Fibroblast of skin of left biceps (primary cell): ENCODE results near the gene ZNF48.

ENCODE experiments used
- DNase-seq, 2 experiments: peaks; one replicate each; pipeline ENCODE4 v3.0.0-alpha.2; 2013; ENCODE audit warnings: low read depth in 2 of 2

Gene ZNF48

DNA sequence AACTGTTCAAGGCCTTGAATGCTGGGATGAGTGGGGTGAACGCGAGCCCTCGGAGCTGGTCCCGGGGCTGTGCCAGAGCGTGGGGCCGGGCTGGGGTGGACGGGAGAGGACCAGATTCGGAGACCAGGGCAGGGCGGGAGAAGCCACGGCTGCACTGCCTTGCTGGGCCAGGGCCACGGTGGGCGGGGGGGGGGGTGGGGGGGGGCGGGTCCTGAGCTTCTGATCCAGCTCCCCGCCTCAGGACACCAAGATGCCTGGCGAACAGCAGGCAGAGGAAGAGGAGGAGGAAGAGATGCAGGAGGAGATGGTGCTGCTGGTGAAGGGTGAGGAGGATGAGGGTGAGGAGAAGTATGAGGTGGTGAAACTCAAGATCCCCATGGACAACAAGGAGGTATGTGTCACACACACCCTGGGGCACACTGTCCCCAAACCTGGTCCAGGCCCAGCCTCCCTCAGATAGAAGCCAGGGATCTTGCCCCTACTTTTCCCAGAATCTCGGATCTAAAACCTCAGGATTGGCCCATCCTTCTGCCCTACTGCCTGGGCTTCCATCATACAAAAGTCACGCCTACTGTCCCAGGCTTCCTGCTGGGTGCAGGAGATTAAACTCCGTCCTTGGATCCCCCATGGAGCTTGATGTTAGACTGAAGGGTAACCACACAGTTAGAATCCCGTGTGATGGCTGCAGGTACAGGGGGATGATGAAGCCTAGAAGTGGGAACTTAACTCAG is 12.7 kb downstream of the ZNF48 start:
- DNase-seq = no peak

DNA sequence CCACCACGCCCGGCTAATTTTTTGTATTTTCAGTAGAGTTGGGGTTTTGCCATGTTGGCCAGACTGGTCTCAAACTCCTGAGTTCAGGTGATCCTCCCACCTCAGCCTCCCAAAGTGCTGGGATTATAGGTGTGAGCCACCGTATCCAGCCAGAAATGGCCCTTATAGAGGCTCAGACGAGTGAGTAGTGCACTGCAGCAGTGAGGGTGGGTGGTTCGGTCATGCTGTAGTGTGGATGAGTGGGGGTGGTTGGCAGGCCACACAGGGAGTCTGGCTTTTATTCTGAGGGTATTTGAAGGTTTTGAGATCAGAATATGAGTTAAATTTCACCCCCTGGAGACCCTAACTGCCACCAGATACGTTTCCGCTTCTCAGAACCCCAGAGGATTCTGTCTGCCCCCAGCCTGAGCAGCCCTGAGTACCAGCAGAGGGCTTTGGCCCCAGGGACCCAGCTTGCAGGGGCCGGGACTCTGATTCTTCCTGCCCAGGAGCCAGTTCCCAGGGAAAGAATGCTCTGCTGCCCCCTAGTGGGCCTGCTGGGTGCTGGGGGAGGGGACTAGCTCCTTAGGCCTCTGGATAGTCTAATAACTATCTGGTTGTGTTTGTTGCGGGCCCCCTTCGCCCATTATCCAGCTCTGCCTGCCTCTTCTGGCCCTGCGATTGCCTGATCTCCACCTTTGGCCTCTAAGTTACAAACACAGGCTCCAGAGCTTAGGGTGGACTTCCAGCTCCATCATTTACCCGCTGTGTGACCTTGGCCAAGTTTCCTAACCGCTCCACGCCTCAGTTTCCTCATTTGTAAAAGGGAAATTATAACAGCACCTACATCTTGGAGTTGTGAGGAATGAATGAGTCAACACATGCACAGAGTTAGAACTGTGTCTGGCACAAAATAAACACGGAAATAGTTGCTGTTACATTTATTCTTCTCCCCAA is 14.2 kb downstream of the ZNF48 start:
- DNase-seq = peak; percentile 44 to 61

- no peak for DNase-seq
Observed at GRCh38 chr16:30413112-30413806, 18.0 kb downstream of the ZNF48 start.

GRCh38 chr16:30414159-30414558 is 18.9 kb downstream of the ZNF48 start:
- DNase-seq = no peak

- DNase-seq = no peak
Observed at GRCh38 chr16:30416047-30416603, 20.9 kb downstream of the ZNF48 start.

DNA sequence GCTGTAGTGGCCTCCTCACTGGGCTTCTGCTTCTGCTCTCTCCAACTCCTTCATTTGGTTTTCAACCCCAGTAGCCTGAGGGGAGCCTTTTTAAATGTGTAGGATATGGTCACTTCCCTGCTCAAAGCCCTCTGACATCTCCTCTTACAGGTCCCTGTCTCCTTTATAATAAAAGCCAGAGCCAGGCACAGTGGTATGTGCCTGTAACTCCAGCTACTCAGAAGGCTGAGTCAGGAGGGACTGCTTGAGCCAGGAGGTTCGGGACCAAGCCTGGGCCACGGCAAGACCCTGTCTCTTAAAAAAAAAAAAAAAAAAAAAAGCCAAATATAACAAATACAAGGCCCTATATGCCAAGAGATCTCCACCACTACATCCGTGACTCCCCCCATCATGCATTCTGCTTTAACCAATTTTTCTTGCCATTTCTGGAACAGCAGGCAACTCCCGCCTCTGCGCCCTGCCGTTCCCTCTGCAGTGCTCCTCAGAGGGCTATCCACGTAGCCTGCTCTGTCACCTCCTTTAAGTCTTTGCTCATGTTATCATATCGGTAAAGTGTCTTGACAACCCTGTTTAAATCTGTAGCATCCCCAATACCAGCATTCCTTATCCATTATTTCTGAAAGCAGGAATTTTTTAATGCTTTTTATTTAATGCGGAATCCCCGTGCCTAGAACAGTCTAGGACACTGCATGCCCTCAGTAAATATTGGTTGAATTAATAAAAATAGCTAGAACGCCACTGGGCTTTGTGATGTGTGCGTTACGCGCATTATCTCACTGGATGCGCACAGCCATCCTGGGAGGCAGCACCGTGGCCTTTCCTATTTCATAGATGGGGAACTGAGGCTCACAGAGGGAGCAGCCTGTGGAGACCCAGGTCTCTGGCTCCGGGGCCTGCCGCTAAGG is 21.7 kb downstream of the ZNF48 start:
- DNase-seq = no peak

- peak; percentile 69 to 72 for DNase-seq
Observed at GRCh38 chr16:30417529-30418349, 22.5 kb downstream of the ZNF48 start.

DNA sequence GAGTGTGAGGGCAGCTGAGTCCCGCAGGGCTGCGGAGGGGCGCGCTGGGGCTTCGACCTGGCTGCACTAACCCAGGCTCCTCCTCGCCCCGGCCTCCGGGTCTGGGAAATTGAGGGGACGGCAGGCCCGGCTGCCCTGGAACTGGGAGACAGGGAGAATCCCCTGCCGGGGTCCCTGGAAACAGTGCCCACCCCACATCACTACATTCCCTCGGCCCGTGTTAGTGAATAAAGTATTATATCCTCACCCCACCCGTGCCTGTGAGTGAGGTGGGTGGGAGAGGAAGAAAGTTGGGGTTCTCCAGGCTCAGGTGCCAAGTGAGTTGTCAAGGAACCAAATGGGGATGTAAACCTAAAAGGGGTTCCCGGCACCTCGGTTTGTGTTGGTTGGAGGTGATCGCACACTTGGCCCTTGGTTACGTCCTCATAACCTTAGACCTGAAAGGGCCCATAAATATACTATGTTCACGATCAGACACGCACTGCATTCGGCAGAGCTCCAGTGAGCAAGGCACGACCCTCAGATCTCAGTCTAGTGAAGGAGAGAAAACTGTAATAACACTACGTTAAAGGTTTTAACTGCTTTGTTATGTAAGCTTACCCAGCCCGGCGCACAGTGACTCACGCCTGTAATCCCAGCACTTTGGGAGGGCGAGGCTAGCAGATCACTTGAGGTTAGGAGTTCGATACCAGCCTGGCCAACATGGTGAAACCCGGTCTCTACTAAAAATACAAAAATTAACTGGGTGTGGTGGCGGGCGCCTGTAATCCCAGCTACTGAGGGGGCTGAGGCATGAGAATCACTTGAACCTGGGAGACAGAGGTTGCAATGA is 23.3 kb downstream of the ZNF48 start:
- DNase-seq = no peak

GRCh38 chr16:30421010-30421409 is 25.8 kb downstream of the ZNF48 start:
- no peak for DNase-seq

DNA sequence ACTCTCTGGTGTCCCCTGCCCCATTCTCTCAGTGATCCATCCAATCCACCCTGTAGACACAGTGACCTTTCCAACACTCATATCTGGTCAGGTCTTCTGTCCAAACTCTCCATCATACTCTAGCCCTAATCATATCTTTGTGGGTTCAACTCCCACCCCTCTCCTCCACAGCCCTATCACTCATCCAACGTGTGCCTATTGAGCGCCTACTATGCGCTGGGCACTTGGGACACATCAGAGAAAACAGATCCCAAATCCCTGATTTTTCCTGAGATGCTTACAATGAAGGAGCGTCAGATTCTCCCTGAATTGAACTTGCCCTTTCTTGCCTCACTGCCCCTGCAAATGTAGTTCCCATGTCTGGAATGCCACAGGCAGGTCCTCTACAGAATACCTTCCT is 32.8 kb downstream of the ZNF48 start:
- no peak for DNase-seq

DNA sequence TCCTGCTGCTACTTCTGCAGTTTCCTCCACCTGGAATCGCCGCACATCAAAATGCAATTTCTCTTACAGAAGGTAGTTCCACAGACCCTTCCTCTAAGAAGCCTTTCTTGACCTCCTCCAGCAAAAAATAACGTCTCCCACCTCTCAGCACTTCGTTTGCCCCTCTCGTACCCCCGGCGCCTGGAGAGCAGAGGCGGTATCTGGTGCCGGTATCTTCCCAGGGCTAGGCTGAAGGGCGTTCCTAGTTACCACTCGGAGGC is 34.1 kb downstream of the ZNF48 start:
- DNase-seq = no peak

GRCh38 chr16:30429678-30430427 is 34.6 kb downstream of the ZNF48 start, which contains the start of gene DCTPP1:
Gene DCTPP1, minus strand, starts transcription at chr16:30430030. Its CDS starts 50 bp downstream, at chr16:30429980.
- DNase-seq = peak; percentile 94 to 95

GRCh38 chr16:30430428-30430970 is 35.3 kb downstream of the ZNF48 start:
- no peak for DNase-seq

DNA sequence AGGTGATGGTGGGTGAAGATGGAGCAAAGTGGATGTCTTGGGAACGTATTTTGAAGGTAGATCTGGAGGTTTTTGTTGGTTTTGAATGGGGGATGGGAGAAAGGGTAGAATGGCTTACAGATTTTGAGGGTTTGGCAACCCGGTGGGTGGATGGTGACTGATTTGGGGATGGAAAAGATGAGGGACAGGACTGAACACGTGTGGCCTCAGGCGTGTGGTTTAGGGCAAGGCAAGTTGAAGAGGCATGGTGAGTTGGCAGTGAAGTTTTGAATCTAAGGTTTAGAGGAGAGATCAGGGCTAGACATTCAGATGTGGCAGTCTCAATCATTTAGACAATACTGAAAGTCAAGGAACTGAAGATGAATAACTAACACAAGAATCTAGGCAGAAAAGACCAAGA is 39.6 kb downstream of the ZNF48 start:
- DNase-seq = no peak

DNA sequence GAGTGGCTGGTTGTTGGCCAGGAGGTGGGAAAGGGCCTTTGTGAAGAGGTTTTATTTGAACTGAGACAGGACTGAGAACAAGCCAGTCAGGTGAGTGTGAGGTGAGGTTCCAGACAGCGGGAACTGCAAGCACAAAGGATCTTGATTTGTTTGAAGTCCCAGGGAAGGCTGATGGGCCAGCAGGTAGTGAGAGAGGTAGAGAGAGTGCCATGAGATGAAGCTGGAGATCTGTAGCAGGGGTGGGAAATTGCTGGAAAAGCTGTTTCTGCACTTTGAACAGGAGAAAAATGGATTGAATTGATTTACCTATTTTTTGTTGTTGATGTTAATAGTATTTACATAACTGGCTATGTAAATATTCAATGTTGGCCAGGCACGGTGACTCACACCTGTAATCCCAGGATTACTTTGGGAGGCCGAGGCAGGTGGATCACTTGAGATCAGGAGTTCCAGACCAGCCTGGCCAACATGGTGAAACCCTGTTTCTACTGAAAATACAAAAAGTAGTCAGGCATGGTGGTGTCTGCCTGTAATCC is 42.4 kb downstream of the ZNF48 start:
- no peak for DNase-seq

DNA sequence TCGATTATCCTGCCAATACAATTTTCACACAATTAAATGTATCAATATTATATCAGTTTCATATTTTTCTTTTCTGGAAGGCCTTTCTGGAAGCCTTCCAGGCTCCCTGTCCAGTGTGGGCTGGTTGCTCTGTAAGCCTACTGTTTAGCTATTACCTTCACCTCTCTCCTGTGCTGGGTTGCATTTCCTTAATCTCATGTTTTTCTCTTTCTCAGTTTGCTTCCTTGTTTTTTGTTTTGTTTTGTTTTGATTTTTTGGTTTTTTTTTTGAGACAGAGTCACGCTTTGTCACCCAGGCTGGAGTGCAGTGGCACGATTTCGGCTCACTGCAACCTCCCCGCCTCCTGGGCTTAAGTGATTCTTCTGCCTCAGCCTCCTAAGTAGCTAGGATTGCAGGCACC is 43.6 kb downstream of the ZNF48 start:
- no peak for DNase-seq

DNA sequence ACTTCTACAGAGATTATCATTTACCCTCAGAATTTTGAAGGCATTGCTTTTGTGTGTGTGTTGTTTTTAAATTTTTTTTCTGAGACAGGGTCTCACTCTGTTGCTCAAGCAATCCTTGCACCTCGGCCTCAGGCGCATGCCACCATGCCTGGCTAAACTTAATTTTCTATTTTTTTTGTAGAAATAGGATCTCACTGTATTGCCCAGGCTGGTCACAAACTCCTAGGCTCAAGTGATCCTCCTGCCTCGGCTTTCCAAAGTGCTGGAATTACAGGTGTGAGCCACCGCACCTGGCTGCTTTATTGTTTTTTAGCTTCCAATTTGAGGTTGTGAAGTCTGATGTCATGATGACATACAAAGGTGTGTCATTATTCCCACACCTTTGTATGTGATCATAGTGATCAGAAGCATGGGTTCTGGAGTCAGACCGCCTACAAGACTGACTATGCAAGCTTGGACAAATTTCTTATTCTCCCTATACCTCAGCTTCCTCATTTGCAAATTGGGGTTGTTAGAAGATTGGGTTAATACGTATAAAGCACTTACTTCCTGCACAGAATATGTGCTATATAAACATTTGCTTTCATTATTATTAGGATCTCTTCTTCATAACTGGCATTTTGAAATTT is 44.6 kb downstream of the ZNF48 start:
- DNase-seq = no peak

GRCh38 chr16:30443631-30444030 is 48.4 kb downstream of the ZNF48 start:
- DNase-seq = no peak
